ENCODE measurements around the gene STK36.

GRCh38 chr2:218718058-218718457 lies 46.2 kb downstream of the STK36 start:
- TF ChIP-seq CTCF (conservative IDR thresholded peaks at IDR 0.05; ENCODE audit: low read length) (no peak), EZH2phosphoT487 (IDR thresholded peaks at IDR 0.05; ENCODE audit: borderline replicate concordance, low read depth, low read length) (no peak)
